Fibroblast of lung (primary cell): ENCODE results near the gene SURF4. TPM values are rescaled to one million over a fixed set of nuclear protein-coding genes. Genes with fewer than 3 reads are reported as not detected.
"Not testable (repeated sequence)": the region's sequence is repeated elsewhere in the genome, so short reads cannot be mapped to it uniquely, and the experiment has no call there.

Experiments used
- DNase-seq, 2 donors: peaks; one replicate each; pipeline versions ENCODE4 v3.0.0 to v3.0.0-alpha.2; 2010; ENCODE audit warnings: low read depth in 2 of 2
- H2AFZ ChIP-seq: 2 replicates; pipeline ENCODE4 v1.5.1; 2012; ENCODE audit warnings: low read length, control low read depth, inconsistent platforms
- H3K27ac ChIP-seq: 2 replicates; pipeline ENCODE4 v1.5.1; 2011; ENCODE audit warnings: low read length, control low read depth; ENCODE audit not compliant: insufficient read depth
- H3K27me3 ChIP-seq: 2 replicates; pipeline ENCODE4 v1.5.1; 2011; ENCODE audit warnings: mild to moderate bottlenecking, low read length; ENCODE audit not compliant: control insufficient read depth, insufficient read depth
- H3K36me3 ChIP-seq: 2 replicates; pipeline ENCODE4 v1.5.1; 2011; ENCODE audit warnings: low read length; ENCODE audit not compliant: control insufficient read depth, insufficient read depth
- H3K4me1 ChIP-seq: 2 replicates; pipeline ENCODE4 v1.5.1; 2011; ENCODE audit warnings: low read length; ENCODE audit not compliant: control insufficient read depth, insufficient read depth; ENCODE audit errors: extremely low read depth
- H3K4me2 ChIP-seq: 2 replicates; pipeline ENCODE4 v1.5.1; 2011; ENCODE audit warnings: low read length, control low read depth; ENCODE audit not compliant: insufficient read depth; ENCODE audit errors: extremely low read depth
- H3K4me3 ChIP-seq, 4 experiments: fragments of 200-600 bp in 1 of 4; sonication (generic) in 1 of 4; replicated peaks in 1 of 4; 2 replicates each; pipeline ENCODE4 v1.5.1; 2011 to 2016; ENCODE audit warnings: low read length in 4 of 4, low read depth in 3 of 4, mild to moderate bottlenecking in 3 of 4, control low read depth in 2 of 4, inconsistent platforms in 1 of 4, mixed read lengths in 1 of 4; ENCODE audit not compliant: insufficient read depth in 1 of 4; ENCODE audit errors: control extremely low read depth in 1 of 4
- H3K79me2 ChIP-seq: 2 replicates; pipeline ENCODE4 v1.5.1; 2012; ENCODE audit warnings: mild to moderate bottlenecking, low read length, inconsistent platforms; ENCODE audit not compliant: control insufficient read depth, insufficient read depth
- H3K9ac ChIP-seq: 2 replicates; pipeline ENCODE4 v1.5.1; 2011; ENCODE audit warnings: mild to moderate bottlenecking, low read length, control low read depth; ENCODE audit not compliant: insufficient read depth
- H3K9me3 ChIP-seq: 2 replicates; pipeline ENCODE4 v1.5.1; 2012; ENCODE audit warnings: low read depth, low read length; ENCODE audit not compliant: control insufficient read depth, insufficient read depth
- H4K20me1 ChIP-seq: 2 replicates; pipeline ENCODE4 v1.5.1; 2011; ENCODE audit warnings: low read length; ENCODE audit not compliant: control insufficient read depth, insufficient read depth; ENCODE audit errors: extremely low read depth
- EZH2 ChIP-seq: IDR thresholded peaks from 2 replicates; pipeline ENCODE4 v1.5.1; 2012; ENCODE audit warnings: low read length, control low read depth, mild to moderate bottlenecking; ENCODE audit errors: missing control alignments
- polyA plus RNA-seq, 2 donors: library from polyadenylated mRNA; depleted of rRNA in 1 of 2; stranded (reverse) in 1 of 2; unstranded in 1 of 2; fragments of >200 nt; gene quantifications; 2 replicates each; pipeline ENCODE4 v1.2.1, GENCODE V29; 2011 to 2012; ENCODE audit warnings: missing spikeins in 1 of 2
- total RNA-seq: library from RNA; depleted of rRNA; stranded (reverse); fragments of >200 nt; gene quantifications from 2 replicates; pipeline ENCODE4 v1.2.1, GENCODE V29; 2014
- TF ChIP-seq, protein P1 (sequence below), 2 donors: IDR thresholded peaks in 1 of 2; conservative IDR thresholded peaks in 1 of 2; 1 replicate in 1 of 2; 2 replicates in 1 of 2; pipeline ENCODE4 v1.5.1; 2011 to 2012; ENCODE audit warnings: low read length in 2 of 2, control low read depth in 1 of 2, inconsistent platforms in 1 of 2, low read depth in 1 of 2, mild to moderate bottlenecking in 1 of 2

SURF4 gene
- total and polyA plus RNA-seq, 2 donors (not counting 1 experiment from before 2014, with no cell fraction given), result 338 to 358 TPM

DNA sequence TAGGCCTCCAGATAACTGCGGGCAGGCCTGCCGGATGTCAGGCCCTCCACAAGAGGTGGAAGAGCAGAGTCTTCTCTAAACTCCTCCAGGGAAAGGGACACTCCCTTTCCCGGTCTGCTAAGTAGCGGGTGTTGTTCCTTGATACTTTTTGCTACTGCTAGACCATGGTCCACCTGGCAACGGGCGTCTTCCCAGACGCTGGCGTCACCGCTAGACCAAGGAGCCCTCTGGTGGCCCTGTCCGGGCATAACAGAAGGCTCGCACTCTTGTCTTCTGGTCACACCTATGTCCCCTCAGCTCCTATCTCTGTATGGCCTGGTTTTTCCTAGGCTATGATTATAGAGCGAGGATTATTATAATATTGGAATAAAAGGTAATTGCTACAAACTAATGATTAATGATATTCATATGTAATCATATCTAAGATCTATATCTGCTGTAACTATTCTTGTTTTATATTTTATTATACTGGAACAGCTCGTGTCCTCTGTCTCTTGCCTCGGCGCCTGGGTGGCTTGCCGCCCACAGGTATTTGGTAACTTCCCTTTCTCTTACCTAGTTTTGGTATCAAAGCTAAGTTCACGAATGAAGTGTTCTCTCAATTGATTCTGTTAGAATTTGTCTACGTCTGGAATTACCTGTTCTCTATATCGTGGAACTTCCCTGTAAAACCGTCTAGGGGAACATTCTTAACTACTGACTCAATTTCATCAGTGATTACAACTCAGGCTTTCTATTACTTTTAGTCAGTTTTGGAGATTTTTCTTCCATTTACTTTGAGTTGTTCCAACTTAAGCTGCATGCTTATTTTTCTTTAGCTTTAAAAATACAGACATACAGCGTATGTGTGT, 46.3 kb downstream of the SURF4 start:
- H3K9me3 ChIP-seq, H3K27ac ChIP-seq, H4K20me1 ChIP-seq, H3K4me1 ChIP-seq, H3K4me2 ChIP-seq, H3K79me2 ChIP-seq, H2AFZ ChIP-seq, H3K4me3 ChIP-seq, H3K27me3 ChIP-seq, H3K9ac ChIP-seq: not testable (repeated sequence)
- peaks cover 24% of the 10 kb centered on the region for H3K36me3 ChIP-seq
- TF ChIP-seq, protein P1, sequence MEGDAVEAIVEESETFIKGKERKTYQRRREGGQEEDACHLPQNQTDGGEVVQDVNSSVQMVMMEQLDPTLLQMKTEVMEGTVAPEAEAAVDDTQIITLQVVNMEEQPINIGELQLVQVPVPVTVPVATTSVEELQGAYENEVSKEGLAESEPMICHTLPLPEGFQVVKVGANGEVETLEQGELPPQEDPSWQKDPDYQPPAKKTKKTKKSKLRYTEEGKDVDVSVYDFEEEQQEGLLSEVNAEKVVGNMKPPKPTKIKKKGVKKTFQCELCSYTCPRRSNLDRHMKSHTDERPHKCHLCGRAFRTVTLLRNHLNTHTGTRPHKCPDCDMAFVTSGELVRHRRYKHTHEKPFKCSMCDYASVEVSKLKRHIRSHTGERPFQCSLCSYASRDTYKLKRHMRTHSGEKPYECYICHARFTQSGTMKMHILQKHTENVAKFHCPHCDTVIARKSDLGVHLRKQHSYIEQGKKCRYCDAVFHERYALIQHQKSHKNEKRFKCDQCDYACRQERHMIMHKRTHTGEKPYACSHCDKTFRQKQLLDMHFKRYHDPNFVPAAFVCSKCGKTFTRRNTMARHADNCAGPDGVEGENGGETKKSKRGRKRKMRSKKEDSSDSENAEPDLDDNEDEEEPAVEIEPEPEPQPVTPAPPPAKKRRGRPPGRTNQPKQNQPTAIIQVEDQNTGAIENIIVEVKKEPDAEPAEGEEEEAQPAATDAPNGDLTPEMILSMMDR (conservative IDR thresholded peaks at IDR 0.05 in 1 of 2, IDR thresholded peaks at IDR 0.05 in 1 of 2; ENCODE audit: low read depth in 1 of 2, low read length in 2 of 2), result peak; percentile 48 to 50
- DNase-seq, result peak in 1 of 2 donors; percentile 13

DNA sequence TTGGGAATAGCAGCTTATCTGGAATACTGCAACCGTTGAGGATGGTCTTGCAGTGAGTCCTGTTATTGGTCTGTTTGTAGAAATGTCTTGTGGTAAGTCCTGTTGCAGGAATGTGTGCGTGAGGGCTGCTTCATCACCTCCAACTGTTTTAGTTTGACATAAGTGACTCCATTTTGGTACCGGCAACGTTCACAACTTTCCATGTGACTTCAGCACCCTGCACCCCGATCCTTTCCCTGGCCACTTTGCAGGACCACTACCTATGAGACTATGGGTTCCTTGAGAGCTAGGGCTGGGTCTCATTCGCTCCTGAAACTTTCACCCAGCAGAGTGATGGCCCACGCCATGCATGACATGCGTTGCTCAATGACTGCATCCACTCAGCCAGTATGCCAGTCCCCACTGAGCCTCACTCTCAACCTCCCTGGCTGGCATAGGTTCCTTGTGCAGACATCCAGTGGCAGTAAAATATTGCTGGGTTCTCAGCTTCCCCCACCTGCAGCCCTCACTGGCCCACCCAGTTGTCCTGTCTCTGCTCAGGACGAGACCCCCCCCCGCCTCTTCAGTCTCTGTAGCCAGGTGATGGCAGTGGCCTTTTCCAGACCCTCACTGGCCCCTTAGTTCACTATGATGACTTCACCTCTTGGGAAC, 47.9 kb downstream of the SURF4 start:
- no peak for DNase-seq
- no peaks in the 10 kb centered on the region for H3K27me3 ChIP-seq
- peaks cover 16% of the 10 kb centered on the region for H3K36me3 ChIP-seq
- no peak overlapping the region for H3K4me3 ChIP-seq
- no peak overlapping the region for H3K4me2 ChIP-seq
- no peak overlapping the region for H3K9ac ChIP-seq
- no peaks in the 10 kb centered on the region for H4K20me1 ChIP-seq
- no peak overlapping the region for H3K27ac ChIP-seq
- TF ChIP-seq EZH2, result no peak
- TF ChIP-seq, protein P1 (conservative IDR thresholded peaks at IDR 0.05 in 1 of 2, IDR thresholded peaks at IDR 0.05 in 1 of 2; ENCODE audit: low read depth in 1 of 2, low read length in 2 of 2), result no peak
- no peak overlapping the region for H2AFZ ChIP-seq
- H3K79me2 ChIP-seq, result no peaks in the 10 kb centered on the region
- no peaks in the 10 kb centered on the region for H3K4me1 ChIP-seq
- no peaks in the 10 kb centered on the region for H3K9me3 ChIP-seq

DNA sequence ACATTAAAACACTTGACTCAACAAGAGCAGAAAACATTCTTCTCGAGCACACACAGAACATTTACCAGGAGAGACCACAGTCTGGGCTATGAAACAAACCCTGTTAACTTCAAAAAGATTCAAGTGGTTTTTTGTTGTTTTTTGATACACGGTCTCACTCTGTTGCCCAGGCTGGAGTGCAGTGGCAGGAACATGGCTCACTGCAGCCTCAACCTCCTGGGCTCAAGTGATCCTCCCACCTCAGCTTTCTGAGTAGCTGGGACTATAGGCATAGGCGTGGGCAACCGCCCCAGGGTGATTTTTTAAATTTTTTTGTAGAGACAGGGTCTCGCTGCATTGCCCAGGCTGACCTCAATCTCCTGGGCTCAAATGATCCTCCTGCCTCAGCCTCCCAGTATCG, 48.8 kb downstream of the SURF4 start:
- not testable (repeated sequence) for H3K9ac ChIP-seq, H3K4me2 ChIP-seq, H3K9me3 ChIP-seq, H3K27ac ChIP-seq, H4K20me1 ChIP-seq, H3K4me1 ChIP-seq, H3K79me2 ChIP-seq, DNase-seq, H3K27me3 ChIP-seq, H2AFZ ChIP-seq, H3K4me3 ChIP-seq
- H3K36me3 ChIP-seq, result peaks cover 10% of the 10 kb centered on the region
